CD4-positive, alpha-beta memory T cell (primary cell): ENCODE measurements around the gene PAQR5. TPM values are rescaled to one million over a fixed set of nuclear protein-coding genes. Genes with fewer than 3 reads are reported as not detected.

ENCODE experiments used
- CTCF ChIA-PET: fragments of 350-600 bp; sonication (Branson Sonifier 250); formaldehyde crosslinking; loops from one replicate; lab custom pipeline; 2021; ENCODE audit warnings: inconsistent platforms; ENCODE audit not compliant: partially characterized antibody; lab: Charles Lee
- POLR2A ChIA-PET: fragments of 350-600 bp; sonication (Branson Sonifier 250); formaldehyde crosslinking; loops from one replicate; lab custom pipeline; 2021; ENCODE audit not compliant: partially characterized antibody; lab: Charles Lee
- DNase-seq, 5 donors: peaks; one replicate each; pipeline versions ENCODE4 v3.0.0 to v3.0.0-alpha.2; 2020 to 2022; ENCODE audit warnings: mixed read lengths in 1 of 5
- H3K27ac ChIP-seq: one replicate; pipeline ENCODE4 v1.7.0; 2013; ENCODE audit warnings: low read depth, low read length
- H3K27me3 ChIP-seq: 2 replicates; pipeline ENCODE4 v1.7.0; 2013; ENCODE audit warnings: mild to moderate bottlenecking, low read length, moderate library complexity; ENCODE audit not compliant: insufficient read depth
- H3K36me3 ChIP-seq: 2 replicates; pipeline ENCODE4 v1.7.0; 2013; ENCODE audit warnings: mild to moderate bottlenecking, low read length, moderate library complexity; ENCODE audit not compliant: insufficient read depth
- H3K4me1 ChIP-seq: 2 replicates; pipeline ENCODE4 v1.7.0; 2013; ENCODE audit warnings: mild to moderate bottlenecking, low read length, moderate library complexity; ENCODE audit not compliant: insufficient read depth
- H3K4me3 ChIP-seq, 2 donors: one replicate each; pipeline ENCODE4 v1.7.0; 2013; ENCODE audit warnings: low read length in 2 of 2, mild to moderate bottlenecking in 1 of 2
- H3K9me3 ChIP-seq, 2 donors: one replicate each; pipeline ENCODE4 v1.7.0; 2013; ENCODE audit warnings: low read length in 2 of 2, control low read depth in 1 of 2; ENCODE audit not compliant: control insufficient read depth in 1 of 2
- H3K27ac Mint-ChIP-seq, 7 donors: one replicate each; pipeline ENCODE4 v1.8.0; 2020 to 2021; ENCODE audit warnings: mixed read lengths in 7 of 7, mild to moderate bottlenecking in 6 of 7, inconsistent platforms in 3 of 7, moderate library complexity in 3 of 7
- H3K27me3 Mint-ChIP-seq, 2 donors: one replicate each; pipeline ENCODE4 v1.8.0; 2020 to 2021; ENCODE audit warnings: mixed read lengths in 2 of 2
- H3K36me3 Mint-ChIP-seq, 2 donors: one replicate each; pipeline ENCODE4 v1.8.0; 2020 to 2021; ENCODE audit warnings: mixed read lengths in 2 of 2, inconsistent platforms in 1 of 2, mild to moderate bottlenecking in 1 of 2
- H3K4me1 Mint-ChIP-seq, 4 donors: one replicate each; pipeline ENCODE4 v1.8.0; 2020 to 2021; ENCODE audit warnings: mixed read lengths in 4 of 4, mild to moderate bottlenecking in 1 of 4
- H3K4me3 Mint-ChIP-seq, 8 donors: one replicate each; pipeline ENCODE4 v1.8.0; 2020 to 2021; ENCODE audit warnings: mixed read lengths in 8 of 8, mild to moderate bottlenecking in 7 of 8, moderate library complexity in 6 of 8, inconsistent platforms in 3 of 8
- H3K9me3 Mint-ChIP-seq, 8 donors: one replicate each; pipeline ENCODE4 v1.8.0; 2020 to 2021; ENCODE audit warnings: mixed read lengths in 8 of 8, mild to moderate bottlenecking in 5 of 8, inconsistent platforms in 3 of 8, moderate library complexity in 1 of 8
- intact Hi-C: fragments of 100-400 bp; cut with micrococcal nuclease; formaldehyde crosslinking; loops from one replicate; pipeline ENCODE4 v1.15.1; 2023
- polyA plus RNA-seq, 2 donors: library from polyadenylated mRNA; unstranded; fragments of 300-500 nt; fragmentation: Illumina TruSeq; gene quantifications; one replicate each; pipeline ENCODE4 v1.2.3, GENCODE V29; 2021
- total RNA-seq, 2 experiments: library from RNA; stranded (reverse); gene quantifications; one replicate each; pipeline ENCODE4 v1.2.3, GENCODE V29; 2021

The PAQR5 gene
- total and polyA plus RNA-seq, 4 experiments from 2014 or later = 0.20 TPM; not detected in 3

- no peaks in the 10 kb centered on the region for H3K4me1 Mint-ChIP-seq
- H3K4me3 Mint-ChIP-seq = no peak overlapping the region
- ChIA-PET CTCF (interaction anchor here (2.5 kb wide), 1 partner anchor 11 kb away, joined by 12 read pairs; no protein-coding TSS in a partner anchor), POLR2A (no interaction called here)
- no peaks in the 10 kb centered on the region for H3K36me3 Mint-ChIP-seq
- no peaks in the 10 kb centered on the region for H3K9me3 Mint-ChIP-seq
- H3K4me1 ChIP-seq = no peaks in the 10 kb centered on the region
- intact Hi-C loops = no loop called here
- no peaks in the 10 kb centered on the region for H3K36me3 ChIP-seq
- H3K9me3 ChIP-seq = no peaks in the 10 kb centered on the region
- no peak for DNase-seq
- no peaks in the 10 kb centered on the region for H3K27me3 ChIP-seq
- H3K4me3 ChIP-seq = no peak overlapping the region
- no peak overlapping the region for H3K27ac ChIP-seq
- peaks cover 1 to 20% of the 10 kb centered on the region in 2 donors for H3K27me3 Mint-ChIP-seq
- H3K27ac Mint-ChIP-seq = no peak overlapping the region
Measured at GRCh38 chr15:69405110-69405509, 106.4 kb downstream of the PAQR5 start.

- DNase-seq = no peak
- CTCF ChIA-PET = interaction anchor here (1.3 kb wide), 1 partner anchor 13 kb away, joined by 3 read pairs; no protein-coding TSS in a partner anchor
- H3K4me1 Mint-ChIP-seq = no peaks in the 10 kb centered on the region
- peaks cover 1 to 20% of the 10 kb centered on the region in 2 donors for H3K27me3 Mint-ChIP-seq
- Histone ChIP-seq H3K4me1 (no peaks in the 10 kb centered on the region), H3K27me3 (no peaks in the 10 kb centered on the region), H3K4me3 (no peak overlapping the region), H3K27ac (no peak overlapping the region), H3K9me3 (no peaks in the 10 kb centered on the region), H3K36me3 (no peaks in the 10 kb centered on the region)
- H3K9me3 Mint-ChIP-seq = no peaks in the 10 kb centered on the region
- intact Hi-C loops = no loop called here
- POLR2A ChIA-PET = no interaction called here
- no peak overlapping the region for H3K27ac Mint-ChIP-seq
- no peak overlapping the region for H3K4me3 Mint-ChIP-seq
- H3K36me3 Mint-ChIP-seq = no peaks in the 10 kb centered on the region
Measured at GRCh38 chr15:69407719-69408400, 109.1 kb downstream of the PAQR5 start.

- H3K9me3 Mint-ChIP-seq = no peaks in the 10 kb centered on the region
Measured at GRCh38 chr15:69408841-69409240, 110.1 kb downstream of the PAQR5 start.

GRCh38 chr15:69410248-69410874, 111.6 kb downstream of the PAQR5 start:
- H3K27ac ChIP-seq = no peak overlapping the region
- Mint-ChIP-seq H3K4me1 (peaks cover 6 to 14% (median 9%) of the 10 kb centered on the region in 4 donors), H3K27me3 (peaks cover 6 to 16% of the 10 kb centered on the region in 2 donors), H3K27ac (no peak overlapping the region), H3K4me3 (no peak overlapping the region), H3K36me3 (no peaks in the 10 kb centered on the region), H3K9me3 (no peaks in the 10 kb centered on the region)
- intact Hi-C loops = loop anchor here (5.0 to 10.0 kb wide), 4 partner anchors 42 to 1133 kb away; partner anchors contain the start of genes ANP32A, FEM1B and RPLP1
- peaks cover 2% of the 10 kb centered on the region for H3K4me1 ChIP-seq
- no peaks in the 10 kb centered on the region for H3K27me3 ChIP-seq
- POLR2A ChIA-PET = interaction anchor here (10.4 kb wide), 1 partner anchor 42 kb away, joined by 89 read pairs; the partner anchor contains the start of gene RPLP1
- DNase-seq = no peak
- H3K4me3 ChIP-seq = no peak overlapping the region
- CTCF ChIA-PET = interaction anchor here (0.7 kb wide), 1 partner anchor 51 kb away, joined by 3 read pairs; no protein-coding TSS in a partner anchor
- H3K36me3 ChIP-seq = no peaks in the 10 kb centered on the region
- no peaks in the 10 kb centered on the region for H3K9me3 ChIP-seq

More at GRCh38 chr15:69408841-69409240, 110.1 kb downstream of the PAQR5 start:
- Histone ChIP-seq H3K4me3 (no peak overlapping the region), H3K36me3 (no peaks in the 10 kb centered on the region), H3K9me3 (no peaks in the 10 kb centered on the region), H3K4me1 (no peaks in the 10 kb centered on the region), H3K27ac (no peak overlapping the region), H3K27me3 (no peaks in the 10 kb centered on the region)
- H3K27ac Mint-ChIP-seq = no peak overlapping the region
- no peak overlapping the region for H3K4me3 Mint-ChIP-seq
- H3K4me1 Mint-ChIP-seq = peaks cover under 1 to 3% (median 2%) of the 10 kb centered on the region in 4 donors
- peaks cover 1 to 21% of the 10 kb centered on the region in 2 donors for H3K27me3 Mint-ChIP-seq
- no peak for DNase-seq
- ChIA-PET CTCF (interaction anchor here (1.3 kb wide), 1 partner anchor 14 kb away, joined by 3 read pairs; no protein-coding TSS in a partner anchor), POLR2A (no interaction called here)
- intact Hi-C loops = no loop called here
- no peaks in the 10 kb centered on the region for H3K36me3 Mint-ChIP-seq

- POLR2A ChIA-PET = interaction anchor here (10.4 kb wide), 1 partner anchor 40 kb away, joined by 89 read pairs; the partner anchor contains the start of gene RPLP1
- H3K9me3 Mint-ChIP-seq = no peaks in the 10 kb centered on the region
- no peaks in the 10 kb centered on the region for H3K27me3 ChIP-seq
Measured at GRCh38 chr15:69412274-69412673, 113.6 kb downstream of the PAQR5 start.

GRCh38 chr15:69412701-69413100, 114.0 kb downstream of the PAQR5 start:
- H3K36me3 Mint-ChIP-seq = no peaks in the 10 kb centered on the region
- Histone ChIP-seq H3K36me3 (no peaks in the 10 kb centered on the region), H3K4me3 (no peak overlapping the region), H3K27ac (no peak overlapping the region), H3K4me1 (peaks cover 8% of the 10 kb centered on the region), H3K27me3 (no peaks in the 10 kb centered on the region), H3K9me3 (no peaks in the 10 kb centered on the region)
- DNase-seq = no peak
- intact Hi-C loops = loop anchor here (5.0 to 10.0 kb wide), 4 partner anchors 40 to 1135 kb away; partner anchors contain the start of genes ANP32A, FEM1B and RPLP1
- no peaks in the 10 kb centered on the region for H3K9me3 Mint-ChIP-seq
- H3K4me1 Mint-ChIP-seq = peaks cover 6 to 15% (median 10%) of the 10 kb centered on the region in 4 donors
- CTCF ChIA-PET = interaction anchor here (1.2 kb wide), 1 partner anchor 64 kb away, joined by 3 read pairs; no protein-coding TSS in a partner anchor
- H3K27ac Mint-ChIP-seq = peak overlapping the region in 3 of 7 donors; percentile 7 to 84 (median 18)
- H3K4me3 Mint-ChIP-seq = peak overlapping the region in 1 of 8 donors; percentile 57
- peaks cover 6 to 19% of the 10 kb centered on the region in 2 donors for H3K27me3 Mint-ChIP-seq
- POLR2A ChIA-PET = interaction anchor here (10.4 kb wide), 1 partner anchor 40 kb away, joined by 89 read pairs; the partner anchor contains the start of gene RPLP1

More at GRCh38 chr15:69412274-69412673, 113.6 kb downstream of the PAQR5 start:
- H3K4me1 Mint-ChIP-seq = peaks cover 6 to 15% (median 10%) of the 10 kb centered on the region in 4 donors
- H3K27ac ChIP-seq = no peak overlapping the region
- H3K4me1 ChIP-seq = peaks cover 8% of the 10 kb centered on the region
- no peak overlapping the region for H3K4me3 Mint-ChIP-seq
- peak overlapping the region in 1 of 7 donors; percentile 84 for H3K27ac Mint-ChIP-seq
- no peaks in the 10 kb centered on the region for H3K9me3 ChIP-seq
- peaks cover 6 to 16% of the 10 kb centered on the region in 2 donors for H3K27me3 Mint-ChIP-seq
- intact Hi-C loops = loop anchor here (5.0 to 10.0 kb wide), 4 partner anchors 40 to 1135 kb away; partner anchors contain the start of genes ANP32A, FEM1B and RPLP1
- CTCF ChIA-PET = interaction anchor here (1.2 kb wide), 1 partner anchor 64 kb away, joined by 3 read pairs; no protein-coding TSS in a partner anchor
- H3K4me3 ChIP-seq = no peak overlapping the region
- H3K36me3 ChIP-seq = no peaks in the 10 kb centered on the region
- no peaks in the 10 kb centered on the region for H3K36me3 Mint-ChIP-seq
- DNase-seq = no peak
